Measurements from ENCODE around the gene LRP8. TPM values are rescaled to one million over a fixed set of nuclear protein-coding genes. Genes with fewer than 3 reads are reported as not detected.

LRP8 gene
- total RNA-seq, 1 experiment from 2014 or later: 28.6 TPM

GRCh38 chr1:53362851-53363642, 35.2 kb upstream of the LRP8 start:
- DNase-seq (ENCODE audit: low read depth, low spot score): no peak
- in situ Hi-C loops (cut with HindIII; ENCODE audit: low pct_unique_long_range_greater_than_20kb, low sequenced_read_pairs): no loop called here

GRCh38 chr1:53362270-53362669, 34.4 kb upstream of the LRP8 start:
- no peak for DNase-seq (ENCODE audit: low read depth, low spot score)
- in situ Hi-C loops (cut with HindIII; ENCODE audit: low pct_unique_long_range_greater_than_20kb, low sequenced_read_pairs): no loop called here

GRCh38 chr1:53361541-53361961, 33.7 kb upstream of the LRP8 start:
- DNase-seq (ENCODE audit: low read depth, low spot score): no peak
- in situ Hi-C loops (cut with HindIII; ENCODE audit: low pct_unique_long_range_greater_than_20kb, low sequenced_read_pairs): no loop called here

- DNase-seq (ENCODE audit: low read depth, low spot score): no peak
- in situ Hi-C loops (cut with HindIII; ENCODE audit: low pct_unique_long_range_greater_than_20kb, low sequenced_read_pairs): no loop called here
Observed at GRCh38 chr1:53359934-53360276, 32.0 kb upstream of the LRP8 start.

- no peak for DNase-seq (ENCODE audit: low read depth, low spot score)
Observed at GRCh38 chr1:53359225-53359933, 31.5 kb upstream of the LRP8 start.

GRCh38 chr1:53356637-53357036, 28.8 kb upstream of the LRP8 start:
- in situ Hi-C loops (cut with HindIII; ENCODE audit: low pct_unique_long_range_greater_than_20kb, low sequenced_read_pairs): no loop called here

More at GRCh38 chr1:53359225-53359933, 31.5 kb upstream of the LRP8 start:
- in situ Hi-C loops (cut with HindIII; ENCODE audit: low pct_unique_long_range_greater_than_20kb, low sequenced_read_pairs): no loop called here

GRCh38 chr1:53354119-53354518, 26.2 kb upstream of the LRP8 start:
- in situ Hi-C loops (cut with HindIII; ENCODE audit: low pct_unique_long_range_greater_than_20kb, low sequenced_read_pairs): no loop called here
- no peak for DNase-seq (ENCODE audit: low read depth, low spot score)

More at GRCh38 chr1:53356637-53357036, 28.8 kb upstream of the LRP8 start:
- DNase-seq (ENCODE audit: low read depth, low spot score): no peak

GRCh38 chr1:53352561-53352960, 24.7 kb upstream of the LRP8 start:
- in situ Hi-C loops (cut with HindIII; ENCODE audit: low pct_unique_long_range_greater_than_20kb, low sequenced_read_pairs): no loop called here
- no peak for DNase-seq (ENCODE audit: low read depth, low spot score)

- DNase-seq (ENCODE audit: low read depth, low spot score): no peak
- in situ Hi-C loops (cut with HindIII; ENCODE audit: low pct_unique_long_range_greater_than_20kb, low sequenced_read_pairs): no loop called here
Observed at GRCh38 chr1:53350853-53351767, 23.2 kb upstream of the LRP8 start.

GRCh38 chr1:53349968-53350852, 22.3 kb upstream of the LRP8 start:
- no peak for DNase-seq (ENCODE audit: low read depth, low spot score)
- in situ Hi-C loops (cut with HindIII; ENCODE audit: low pct_unique_long_range_greater_than_20kb, low sequenced_read_pairs): no loop called here

- DNase-seq (ENCODE audit: low read depth, low spot score): no peak
- in situ Hi-C loops (cut with HindIII; ENCODE audit: low pct_unique_long_range_greater_than_20kb, low sequenced_read_pairs): no loop called here
Observed at GRCh38 chr1:53349369-53349835, 21.5 kb upstream of the LRP8 start.

- DNase-seq (ENCODE audit: low read depth, low spot score): no peak
- in situ Hi-C loops (cut with HindIII; ENCODE audit: low pct_unique_long_range_greater_than_20kb, low sequenced_read_pairs): no loop called here
Observed at GRCh38 chr1:53348486-53349368, 20.9 kb upstream of the LRP8 start.

- in situ Hi-C loops (cut with HindIII; ENCODE audit: low pct_unique_long_range_greater_than_20kb, low sequenced_read_pairs): no loop called here
- DNase-seq (ENCODE audit: low read depth, low spot score): no peak
Observed at GRCh38 chr1:53346814-53347176, 18.9 kb upstream of the LRP8 start.

GRCh38 chr1:53345996-53346813, 18.3 kb upstream of the LRP8 start:
- in situ Hi-C loops (cut with HindIII; ENCODE audit: low pct_unique_long_range_greater_than_20kb, low sequenced_read_pairs): no loop called here
- no peak for DNase-seq (ENCODE audit: low read depth, low spot score)

GRCh38 chr1:53344921-53345838, 17.3 kb upstream of the LRP8 start:
- in situ Hi-C loops (cut with HindIII; ENCODE audit: low pct_unique_long_range_greater_than_20kb, low sequenced_read_pairs): no loop called here
- no peak for DNase-seq (ENCODE audit: low read depth, low spot score)
